ENCODE measurements around the gene KRTAP12-4.
"Not testable (repeated sequence)": the region's sequence is repeated elsewhere in the genome, so short reads cannot be mapped to it uniquely, and the experiment has no call there.

The KRTAP12-4 gene, protein sequence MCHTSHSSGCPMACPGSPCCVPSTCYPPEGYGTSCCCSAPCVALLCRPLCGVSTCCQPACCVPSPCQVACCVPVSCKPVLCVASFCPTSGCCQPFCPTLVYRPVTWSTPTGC

GRCh38 chr21:44654576-44655175 lies at the start of gene KRTAP12-4:
Gene KRTAP12-4, minus strand, starts transcription at chr21:44654659. Its CDS starts 45 bp downstream, at chr21:44654614.
- no peak for DNase-seq (ENCODE audit: insufficient read length, low spot score)
- no peak for TF ChIP-seq POLR2A (IDR thresholded peaks at IDR 0.05; ENCODE audit: low read depth, low read length)
- no peak for FAIRE-seq

- TF ChIP-seq POLR2A (IDR thresholded peaks at IDR 0.05; ENCODE audit: low read depth, low read length), result no peak
- DNase-seq (ENCODE audit: insufficient read length, low spot score), result no peak
- no peak for FAIRE-seq
Observed at GRCh38 chr21:44703731-44704635, 49.5 kb upstream of the KRTAP12-4 start.

DNA sequence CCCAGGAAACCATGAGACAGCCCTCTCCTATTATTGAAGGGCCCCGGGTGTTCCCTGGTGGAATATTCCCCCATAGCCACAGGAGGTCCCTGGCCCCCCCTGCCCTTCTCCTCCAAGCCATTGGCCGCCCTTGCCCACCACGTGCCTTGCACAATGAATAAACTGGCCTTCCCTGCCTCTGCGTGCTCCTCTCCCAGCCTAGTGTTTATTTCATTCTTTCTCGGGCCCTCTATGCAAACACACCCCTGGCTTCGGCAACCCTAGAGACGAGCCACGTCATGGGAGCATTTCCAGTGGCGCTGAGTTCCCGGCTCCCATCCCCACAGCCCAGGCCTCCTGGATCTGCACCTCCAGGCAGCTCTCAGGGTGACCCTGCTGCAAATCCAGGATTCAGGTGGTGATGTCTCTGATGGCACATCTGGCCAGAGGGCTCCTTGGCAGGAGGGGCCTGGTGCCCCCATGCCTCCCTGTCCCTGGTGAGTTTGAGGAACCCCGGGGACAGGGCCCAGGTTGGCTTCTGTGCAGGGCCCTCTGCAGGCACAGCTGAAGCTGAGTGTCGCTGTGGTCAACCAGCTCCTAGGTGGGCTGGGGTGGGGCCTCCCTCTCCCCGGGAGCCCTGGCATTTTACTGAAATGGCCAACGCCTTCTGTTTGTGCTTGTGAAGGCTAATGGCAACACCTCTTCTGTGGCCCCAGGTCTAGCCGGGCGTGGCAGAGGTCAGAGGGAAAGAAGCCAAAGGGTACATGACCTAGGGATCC lies 48.7 kb upstream of the KRTAP12-4 start:
- no peak for TF ChIP-seq POLR2A (IDR thresholded peaks at IDR 0.05; ENCODE audit: low read depth, low read length)
- no peak for FAIRE-seq
- no peak for DNase-seq (ENCODE audit: insufficient read length, low spot score)

GRCh38 chr21:44702111-44702972 lies 47.9 kb upstream of the KRTAP12-4 start:
- FAIRE-seq (no peak), DNase-seq (ENCODE audit: insufficient read length, low spot score) (no peak)
- TF ChIP-seq POLR2A (IDR thresholded peaks at IDR 0.05; ENCODE audit: low read depth, low read length), result no peak

- no peak for DNase-seq (ENCODE audit: insufficient read length, low spot score)
- no peak for FAIRE-seq
- TF ChIP-seq POLR2A (IDR thresholded peaks at IDR 0.05; ENCODE audit: low read depth, low read length), result no peak
Observed at GRCh38 chr21:44701541-44701940, 47.1 kb upstream of the KRTAP12-4 start.

GRCh38 chr21:44701023-44701400 lies 46.6 kb upstream of the KRTAP12-4 start:
- no peak for FAIRE-seq
- TF ChIP-seq POLR2A (IDR thresholded peaks at IDR 0.05; ENCODE audit: low read depth, low read length), result no peak
- no peak for DNase-seq (ENCODE audit: insufficient read length, low spot score)

DNA sequence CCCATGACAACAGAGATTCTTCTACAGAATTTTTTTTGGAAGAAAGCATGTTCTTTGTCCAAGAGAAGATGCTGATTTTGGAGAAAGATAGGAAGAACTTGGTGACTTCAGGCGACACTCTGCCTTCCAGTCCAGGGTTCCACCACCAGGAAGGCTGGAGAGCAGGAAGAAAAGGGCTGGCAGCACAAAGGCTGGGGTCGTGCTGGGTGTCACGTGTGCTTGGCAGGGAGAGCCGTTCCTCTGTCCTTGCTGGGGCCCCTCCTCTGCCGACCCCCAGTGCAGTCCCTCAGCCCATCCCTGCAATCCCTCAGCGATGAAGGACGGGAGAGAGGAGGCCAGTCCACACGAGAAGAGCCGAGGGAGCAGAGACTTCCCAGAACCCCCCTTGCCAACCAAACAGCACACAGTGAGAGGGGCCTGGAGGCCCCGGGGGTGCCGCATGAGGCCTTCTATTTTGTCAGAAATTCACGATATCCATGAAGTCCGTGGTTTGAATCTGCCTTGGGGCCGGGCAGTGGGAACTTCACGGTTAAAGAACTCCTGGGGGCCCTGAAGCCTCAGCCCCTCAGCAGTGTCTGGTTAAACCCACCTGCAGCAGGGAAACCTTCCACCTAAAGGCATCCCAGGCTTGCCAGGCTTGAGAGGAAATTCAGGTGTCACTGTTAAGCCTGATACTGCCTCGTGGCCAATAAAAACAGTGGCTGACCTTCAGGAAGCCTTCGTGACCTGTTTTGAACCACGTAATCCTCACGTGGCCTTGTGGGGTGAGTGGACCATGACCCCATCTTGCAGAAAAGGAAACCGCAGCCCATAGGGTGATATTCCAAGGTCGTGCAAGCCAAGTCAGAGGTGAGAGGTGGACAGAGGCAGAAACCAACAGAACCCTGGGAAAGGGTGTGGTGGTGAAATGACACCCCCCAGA lies 45.9 kb upstream of the KRTAP12-4 start:
- FAIRE-seq (no peak), DNase-seq (ENCODE audit: insufficient read length, low spot score) (no peak)

DNA sequence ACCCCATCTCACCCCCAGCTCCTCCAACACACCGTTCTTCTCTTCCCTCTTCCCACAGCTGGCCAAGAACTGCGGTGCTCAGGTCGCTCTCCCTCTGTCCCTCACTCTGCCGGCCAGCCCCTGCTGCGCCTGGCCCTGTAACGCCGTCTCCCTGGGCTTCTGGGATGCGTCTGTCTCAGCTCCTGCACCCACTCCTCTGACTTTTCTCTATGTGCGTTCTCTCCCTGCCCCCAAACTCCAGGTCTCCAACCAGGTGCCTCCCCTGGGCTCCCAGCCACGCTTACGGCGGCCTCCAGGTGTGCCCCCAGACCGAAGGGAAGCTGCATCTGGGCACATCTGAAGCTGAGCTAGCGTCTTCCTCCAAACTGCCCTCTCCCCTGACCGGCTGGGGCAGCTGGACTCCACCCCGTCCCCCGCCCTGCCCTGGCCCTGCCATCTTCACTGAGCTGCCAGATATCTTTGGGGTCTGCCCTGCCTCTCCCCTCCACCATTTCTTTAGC lies 45.1 kb upstream of the KRTAP12-4 start:
- TF ChIP-seq POLR2A (IDR thresholded peaks at IDR 0.05; ENCODE audit: low read depth, low read length), result no peak
- FAIRE-seq, result no peak
- DNase-seq (ENCODE audit: insufficient read length, low spot score), result no peak

More for the DNA sequence above, 45.9 kb upstream of the KRTAP12-4 start:
- no peak for TF ChIP-seq POLR2A (IDR thresholded peaks at IDR 0.05; ENCODE audit: low read depth, low read length)

DNA sequence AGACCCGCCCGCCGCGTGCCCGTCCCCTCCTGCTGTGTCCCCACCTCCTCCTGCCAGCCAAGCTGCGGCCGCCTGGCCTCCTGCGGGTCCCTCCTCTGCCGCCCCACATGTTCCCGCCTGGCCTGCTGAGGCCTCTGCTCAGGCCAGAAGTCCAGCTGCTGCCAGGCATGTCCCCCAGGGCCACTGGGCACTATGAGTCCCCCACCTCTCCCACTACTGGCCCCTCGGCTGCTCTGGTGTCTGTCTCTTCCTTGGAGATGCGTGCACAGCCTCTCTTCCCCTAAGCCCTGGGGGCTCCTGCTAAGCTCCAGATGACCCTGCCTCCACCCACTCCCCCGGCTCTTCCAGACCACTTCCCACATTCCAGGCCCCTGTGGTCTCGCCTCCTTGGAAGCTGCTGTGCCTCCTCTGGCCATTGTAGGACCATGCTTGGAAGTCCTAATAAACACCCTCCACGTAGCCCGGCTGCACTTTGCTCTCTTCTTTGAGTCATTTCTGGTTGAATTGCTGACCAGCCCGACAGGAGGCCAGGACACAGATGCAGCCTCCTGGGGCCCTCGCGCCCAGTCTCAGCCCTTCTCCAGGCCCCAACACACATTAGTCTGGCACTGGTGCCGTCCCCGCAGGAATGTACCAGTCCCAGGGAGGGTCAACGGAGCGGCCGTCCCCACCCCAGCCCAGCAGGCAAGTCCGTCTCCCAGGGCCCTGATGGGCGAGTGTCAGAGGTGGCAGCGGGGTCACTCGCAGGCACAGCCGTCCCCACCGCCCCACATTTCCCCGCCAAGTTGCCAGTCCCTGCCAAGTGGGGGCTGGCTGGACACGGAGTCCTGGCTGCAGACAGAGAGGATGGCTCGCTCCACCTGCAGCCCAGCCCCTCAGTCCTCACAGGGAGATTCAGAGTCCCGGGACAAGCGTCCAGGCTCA lies 43.6 kb upstream of the KRTAP12-4 start:
- DNase-seq (ENCODE audit: insufficient read length, low spot score) (no peak), FAIRE-seq (no peak)
- no peak for TF ChIP-seq POLR2A (IDR thresholded peaks at IDR 0.05; ENCODE audit: low read depth, low read length)

- FAIRE-seq; DNase-seq (ENCODE audit: insufficient read length, low spot score): not testable (repeated sequence)
Observed at GRCh38 chr21:44697172-44697810, 42.8 kb upstream of the KRTAP12-4 start, which contains the start of gene KRTAP10-12. Gene KRTAP10-12, plus strand, starts transcription at chr21:44697172. Its CDS starts 30 bp downstream, at chr21:44697202.

Measured in H54 (cell line).